H1 (cell line): Measurements from ENCODE around the gene IFNE.

Experiments used
- ATF3 ChIP-seq: IDR thresholded peaks from 2 replicates; pipeline ENCODE4 v1.6.1; 2011; ENCODE audit warnings: low read depth, mild to moderate bottlenecking, low read length; ENCODE audit not compliant: insufficient read depth
- CBX8 ChIP-seq: fragments of 300-800, 300-1000 bp; sonication (generic); IDR thresholded peaks from 2 replicates; pipeline ENCODE4 v1.7.1; 2016; ENCODE audit warnings: low read depth, low read length, borderline replicate concordance
- CEBPB ChIP-seq: IDR thresholded peaks from 2 replicates; pipeline ENCODE4 v1.6.1; 2012; ENCODE audit warnings: low read depth, low read length
- CTCF ChIP-seq, 3 experiments: IDR thresholded peaks; 1 replicate in 2 of 3; 2 replicates in 1 of 3; pipeline versions ENCODE4 v1.5.1 to v1.6.1; 2011; ENCODE audit warnings: low read length in 3 of 3, mild to moderate bottlenecking in 3 of 3, inconsistent platforms in 2 of 3, low read depth in 1 of 3, moderate library complexity in 1 of 3; ENCODE audit not compliant: insufficient read depth in 1 of 3; ENCODE audit errors: control extremely low read depth in 1 of 3
- EGR1 ChIP-seq: IDR thresholded peaks from 2 replicates; pipeline ENCODE4 v1.6.1; 2011; ENCODE audit warnings: low read depth, low read length, borderline replicate concordance
- GTF2F1 ChIP-seq: IDR thresholded peaks from 2 replicates; pipeline ENCODE4 v1.6.1; 2012; ENCODE audit warnings: low read depth, low read length, improper control_type of control experiment, borderline replicate concordance
- NANOG ChIP-seq: IDR thresholded peaks from 2 replicates; pipeline ENCODE4 v1.6.1; 2011; ENCODE audit warnings: low read length, low read depth, mild to moderate bottlenecking, inconsistent platforms; ENCODE audit not compliant: insufficient read depth, poor library complexity, severe bottlenecking
- NRF1 ChIP-seq: IDR thresholded peaks from 2 replicates; pipeline ENCODE4 v1.6.1; 2011; ENCODE audit warnings: mild to moderate bottlenecking, low read depth, low read length, improper control_type of control experiment
- POLR2A ChIP-seq, 2 experiments: IDR thresholded peaks; 1 replicate in 1 of 2; 2 replicates in 1 of 2; pipeline ENCODE4 v1.6.1; 2011; ENCODE audit warnings: low read depth in 2 of 2, low read length in 2 of 2, mild to moderate bottlenecking in 2 of 2; ENCODE audit errors: control extremely low read depth in 1 of 2
- POLR2AphosphoS5 ChIP-seq: IDR thresholded peaks from 2 replicates; pipeline ENCODE4 v1.6.1; 2011; ENCODE audit warnings: low read depth, low read length
- SP1 ChIP-seq: IDR thresholded peaks from 2 replicates; pipeline ENCODE4 v1.6.1; 2011; ENCODE audit warnings: low read depth, low read length
- SP4 ChIP-seq: IDR thresholded peaks from 2 replicates; pipeline ENCODE4 v1.6.1; 2012; ENCODE audit warnings: low read length, inconsistent platforms
- TBP ChIP-seq: IDR thresholded peaks from 2 replicates; pipeline ENCODE4 v1.6.1; 2011; ENCODE audit warnings: low read depth, low read length, improper control_type of control experiment
- YY1 ChIP-seq: IDR thresholded peaks from 2 replicates; pipeline ENCODE4 v1.6.1; 2011; ENCODE audit warnings: low read depth, mild to moderate bottlenecking, low read length

GRCh38 chr9:21507483-21507790, 25.3 kb upstream of the IFNE start:
- TF ChIP-seq SP4, result no peak
- no peak for TF ChIP-seq NRF1
- TF ChIP-seq TBP, result no peak
- TF ChIP-seq YY1, result no peak
- no peak for TF ChIP-seq POLR2AphosphoS5
- TF ChIP-seq CTCF (IDR thresholded peaks at IDR 0.05; ENCODE audit: control extremely low read depth in 1 of 3, insufficient read depth in 1 of 3, low read depth in 1 of 3, low read length in 3 of 3), result no peak
- no peak for TF ChIP-seq CBX8
- no peak for TF ChIP-seq SP1
- TF ChIP-seq CEBPB, result no peak
- TF ChIP-seq GTF2F1, result no peak
- no peak for TF ChIP-seq POLR2A (IDR thresholded peaks at IDR 0.05; ENCODE audit: control extremely low read depth in 1 of 2, low read depth in 2 of 2, low read length in 2 of 2)
- TF ChIP-seq EGR1, result no peak
- no peak for TF ChIP-seq NANOG
- no peak for TF ChIP-seq ATF3
